ENCODE data around the gene CKMT1A.
"Not testable (repeated sequence)": the region's sequence is repeated elsewhere in the genome, so short reads cannot be mapped to it uniquely, and the experiment has no call there.

The CKMT1A gene

GRCh38 chr15:43693148-43694022 lies at the start of gene CKMT1A:
CKMT1A (plus strand) TSS chr15:43693859; CDS start chr15:43694051, 192 bp downstream.
- DNase-seq = not testable (repeated sequence)

- DNase-seq = no peak
These were observed 44.8 kb upstream of the CKMT1A start, which contains the start of gene CATSPER2 for GRCh38 chr15:43648649-43649429. CATSPER2 (minus strand) TSS chr15:43648844; CDS start chr15:43648061, 783 bp downstream.

- not testable (repeated sequence) for DNase-seq
These were observed 44.2 kb upstream of the CKMT1A start for GRCh38 chr15:43649430-43649926.

- not testable (repeated sequence) for DNase-seq
These were observed 33.9 kb upstream of the CKMT1A start for GRCh38 chr15:43659727-43660126.

GRCh38 chr15:43662293-43662692 lies 31.4 kb upstream of the CKMT1A start:
- DNase-seq = not testable (repeated sequence)

- not testable (repeated sequence) for DNase-seq
These were observed 30.3 kb upstream of the CKMT1A start for GRCh38 chr15:43663333-43663732.

- not testable (repeated sequence) for DNase-seq
These were observed 27.5 kb upstream of the CKMT1A start for GRCh38 chr15:43666177-43666576.

- DNase-seq = not testable (repeated sequence)
These were observed 19.5 kb upstream of the CKMT1A start for GRCh38 chr15:43674175-43674574.

- not testable (repeated sequence) for DNase-seq
These were observed 3.9 kb upstream of the CKMT1A start for GRCh38 chr15:43689604-43690301.

- DNase-seq = not testable (repeated sequence)
These were observed 980 bp upstream of the CKMT1A start for GRCh38 chr15:43692679-43693078.

- no peak for DNase-seq
These were observed 8.5 kb downstream of the CKMT1A start for GRCh38 chr15:43702174-43702573.

GRCh38 chr15:43702701-43703424 lies 9.2 kb downstream of the CKMT1A start:
- no peak for DNase-seq

GRCh38 chr15:43710431-43711131 lies 16.9 kb downstream of the CKMT1A start:
- not testable (repeated sequence) for DNase-seq

GRCh38 chr15:43723151-43723550 lies 29.5 kb downstream of the CKMT1A start:
- DNase-seq = no peak

GRCh38 chr15:43726306-43726705 lies 32.6 kb downstream of the CKMT1A start:
- DNase-seq = not testable (repeated sequence)

GRCh38 chr15:43728053-43728725 lies 34.5 kb downstream of the CKMT1A start:
- not testable (repeated sequence) for DNase-seq

- no peak for DNase-seq
These were observed 41.8 kb downstream of the CKMT1A start for GRCh38 chr15:43735416-43735815.

GRCh38 chr15:43746245-43746902 lies 52.7 kb downstream of the CKMT1A start, which contains the start of gene PDIA3:
PDIA3 (plus strand) TSS chr15:43746438; CDS start chr15:43746540, 102 bp downstream.
- peak; percentile 97 for DNase-seq

- DNase-seq = not testable (repeated sequence)
These were observed 53.2 kb downstream of the CKMT1A start for GRCh38 chr15:43746903-43747309.

- DNase-seq = no peak
These were observed 54.7 kb downstream of the CKMT1A start for GRCh38 chr15:43748376-43748775.
